GM12878 (cell line): Measurements from ENCODE around the gene NFS1. TPM values are rescaled to one million over a fixed set of nuclear protein-coding genes. Genes with fewer than 3 reads are reported as not detected.

ENCODE experiments used
- ATAC-seq: fragments of 200-7000 bp; cut with Tn5 transposase; 3 replicates; pipeline ENCODE4 v1.9.1; 2020; ENCODE audit warnings: mild to moderate bottlenecking, moderate library complexity
- BruUV-seq: library from RNA; stranded (reverse); fragments of 400-500 nt; replicated peaks from 2 replicates; lab custom pipeline; 2021; lab: Mats Ljungman, UMichigan
- CTCF ChIA-PET: fragments of 300-600 bp; sonication (Branson Sonifier 250); formaldehyde crosslinking; extraction: SDS; loops from one replicate; lab custom pipeline; 2021; ENCODE audit warnings: inconsistent platforms; lab: Yijun Ruan, JAX
- POLR2A ChIA-PET: fragments of 350-600 bp; formaldehyde crosslinking; extraction: SDS; loops from one replicate; lab custom pipeline; 2021; ENCODE audit warnings: inconsistent platforms; lab: Charles Lee
- RAD21 ChIA-PET: fragments of 300-600 bp; sonication (Branson Sonifier 250); formaldehyde crosslinking; loops from one replicate; lab custom pipeline; 2023; ENCODE audit warnings: antibody characterized with exemption; ENCODE audit not compliant: unreplicated experiment; lab: Charles Lee
- SMC1A ChIA-PET: fragments of 300-600 bp; sonication (Branson Sonifier 250); formaldehyde crosslinking; loops from one replicate; lab custom pipeline; 2023; ENCODE audit not compliant: unreplicated experiment, uncharacterized antibody; lab: Charles Lee
- DNase-seq: peaks from one replicate; pipeline ENCODE4 v3.0.0-alpha.2; 2011; ENCODE audit warnings: low read depth, low spot score
- FAIRE-seq: peaks from 3 replicates; lab custom pipeline; 2011; peaks lifted over from hg19 to GRCh38; lab: Jason Lieb, UNC
- H2AFZ ChIP-seq: 2 replicates; pipeline ENCODE4 v1.6.0; 2011; ENCODE audit warnings: low read depth, low read length, control low read depth; ENCODE audit not compliant: control insufficient read depth
- H3K27ac ChIP-seq: 2 replicates; pipeline ENCODE4 v1.5.1; 2011; ENCODE audit warnings: control low read depth; ENCODE audit not compliant: control insufficient read depth, insufficient read depth
- H3K27me3 ChIP-seq, 2 experiments: replicated peaks in 1 of 2; 2 replicates each; pipeline versions ENCODE4 v1.6.0 to v1.6.1; 2011; ENCODE audit warnings: low read length in 1 of 2; ENCODE audit not compliant: control insufficient read depth in 2 of 2, insufficient read depth in 2 of 2
- H3K36me3 ChIP-seq, 2 experiments: 2 replicates each; pipeline ENCODE4 v1.5.1; 2011; ENCODE audit warnings: low read length in 1 of 2; ENCODE audit not compliant: control insufficient read depth in 2 of 2, insufficient read depth in 2 of 2
- H3K4me1 ChIP-seq: 2 replicates; pipeline ENCODE4 v1.6.1; 2011; ENCODE audit warnings: mild to moderate bottlenecking, low read length, moderate library complexity, mixed read lengths; ENCODE audit not compliant: control insufficient read depth, insufficient read depth
- H3K4me2 ChIP-seq: 2 replicates; pipeline ENCODE4 v1.6.0; 2011; ENCODE audit warnings: control low read depth; ENCODE audit not compliant: control insufficient read depth, insufficient read depth
- H3K4me3 ChIP-seq: fragments of 200-600 bp; sonication (generic); 2 replicates; pipeline ENCODE4 v1.5.1; 2016
- H3K79me2 ChIP-seq: 2 replicates; pipeline ENCODE4 v1.6.0; 2011; ENCODE audit warnings: low read length; ENCODE audit not compliant: control insufficient read depth, insufficient read depth
- H3K9ac ChIP-seq: 2 replicates; pipeline ENCODE4 v1.8.0; 2011; ENCODE audit warnings: low read length, control low read depth, mixed read lengths; ENCODE audit not compliant: control insufficient read depth, insufficient read depth
- H3K9me3 ChIP-seq: replicated peaks from 3 replicates; pipeline ENCODE4 v1.5.1; 2011; ENCODE audit warnings: mild to moderate bottlenecking, low read length; ENCODE audit not compliant: control insufficient read depth, insufficient read depth
- H4K20me1 ChIP-seq: 2 replicates; pipeline ENCODE4 v1.6.0; 2011; ENCODE audit not compliant: control insufficient read depth, insufficient read depth
- BCL3 ChIP-seq: IDR thresholded peaks from 2 replicates; pipeline ENCODE4 v1.6.1; 2011; ENCODE audit warnings: borderline replicate concordance, low read depth, mild to moderate bottlenecking, moderate library complexity, low read length; ENCODE audit not compliant: insufficient read depth, poor library complexity, severe bottlenecking
- CBX3 ChIP-seq: fragments of 200-600 bp; sonication (generic); IDR thresholded peaks from 2 replicates; pipeline ENCODE4 v1.6.1; 2016; ENCODE audit warnings: low read depth, borderline replicate concordance
- CEBPB ChIP-seq, 2 experiments: fragments of 150-350 bp in 1 of 2; IDR thresholded peaks; 2 replicates each; pipeline ENCODE4 v1.6.1; 2012 to 2014; ENCODE audit warnings: low read depth in 2 of 2, low read length in 2 of 2, borderline replicate concordance in 1 of 2, inconsistent platforms in 1 of 2
- CEBPZ ChIP-seq: fragments of 150-350 bp; IDR thresholded peaks from 2 replicates; pipeline ENCODE4 v1.6.1; 2016; ENCODE audit warnings: low read depth, low read length
- CHD2 ChIP-seq: IDR thresholded peaks from 2 replicates; pipeline ENCODE4 v1.6.1; 2011; ENCODE audit warnings: low read depth, low read length, improper control_type of control experiment, borderline replicate concordance
- CREM ChIP-seq: IDR thresholded peaks from 2 replicates; pipeline ENCODE4 v1.6.1; 2014; ENCODE audit warnings: antibody characterized with exemption, low read depth
- ELK1 ChIP-seq: IDR thresholded peaks from 2 replicates; pipeline ENCODE4 v1.6.1; 2012; ENCODE audit warnings: low read depth, low read length, improper control_type of control experiment
- GABPA ChIP-seq: IDR thresholded peaks from 2 replicates; pipeline ENCODE4 v1.6.1; 2014; ENCODE audit warnings: antibody characterized with exemption, low read depth, mild to moderate bottlenecking, inconsistent platforms
- KAT2A ChIP-seq: conservative IDR thresholded peaks from 2 replicates; pipeline ENCODE4 v1.6.1; 2011; ENCODE audit warnings: low read depth, low read length; ENCODE audit not compliant: control insufficient read depth
- PML ChIP-seq: IDR thresholded peaks from 2 replicates; pipeline ENCODE4 v1.6.1; 2012; ENCODE audit warnings: low read length, inconsistent platforms
- RELA ChIP-seq: fragments of 450-650 bp; IDR thresholded peaks from 2 replicates; pipeline ENCODE4 v1.8.0; 2014; ENCODE audit warnings: borderline replicate concordance; ENCODE audit not compliant: partially characterized antibody
- SMAD1 ChIP-seq: fragments of 450-650 bp; IDR thresholded peaks from 2 replicates; pipeline ENCODE4 v1.6.1; 2018; ENCODE audit warnings: mild to moderate bottlenecking, low read depth; ENCODE audit not compliant: partially characterized antibody
- USF2 ChIP-seq: IDR thresholded peaks from 2 replicates; pipeline ENCODE4 v1.6.1; 2011; ENCODE audit warnings: low read depth, low read length, improper control_type of control experiment, borderline replicate concordance
- ZNF217 ChIP-seq: fragments of 450-650 bp; IDR thresholded peaks from 2 replicates; pipeline ENCODE4 v1.6.1; 2017; ENCODE audit warnings: antibody characterized with exemption, mild to moderate bottlenecking
- ZNF274 ChIP-seq: IDR thresholded peaks from one replicate; pipeline ENCODE4 v1.8.0; 2011; ENCODE audit not compliant: insufficient read length, insufficient read depth
- whole genome bisulfite sequencing: methylation state at CpG from one replicate; pipeline ENCODE4 v1.1.6; 2016; ENCODE audit warnings: low lambda C conversion rate; ENCODE audit not compliant: insufficient replicate concordance, insufficient coverage; ENCODE audit errors: missing lambda C conversion rate; 5-methylcytosine and 5-hydroxymethylcytosine counted together
- in situ Hi-C: fragments of 300-500 bp; cut with MboI; formaldehyde crosslinking; loops from 9 replicates; pipeline ENCODE4 v1.14.3; 2018; ENCODE audit warnings: mixed read lengths
- intact Hi-C: fragments of 100-400 bp; cut with micrococcal nuclease; formaldehyde crosslinking; loops from one replicate; pipeline ENCODE4 v1.14.2; 2022; ENCODE audit not compliant: unreplicated experiment
- polyA plus RNA-seq, 11 experiments: library from polyadenylated mRNA; depleted of rRNA in 4 of 11; unstranded in 6 of 11; stranded (reverse) in 5 of 11; fragments of >200 nt; fragmentation: Nextera tagmentation in 4 of 11; fragmentation: Illumina TruSeq in 1 of 11; extraction: Ambion mirVana in 4 of 11; extraction: Trizol in 1 of 11; gene quantifications; 1 replicate in 1 of 11; 2 replicates in 10 of 11; pipeline versions ENCODE4 v1.2.1 to v1.2.3, GENCODE V29; 2011 to 2016; ENCODE audit warnings: inconsistent platforms in 2 of 11, missing spikeins in 2 of 11, low read depth in 1 of 11
- total RNA-seq, 4 experiments: library from RNA; depleted of rRNA in 3 of 4; stranded (reverse); fragments of >200 nt in 3 of 4; fragmentation: Illumina TruSeq in 1 of 4; extraction: Trizol in 1 of 4; gene quantifications; 2 replicates each; pipeline versions ENCODE4 v1.2.1 to v1.2.3, GENCODE V29; 2013 to 2021
- TF ChIP-seq, protein P1 (sequence below): fragments of 450-650 bp; conservative IDR thresholded peaks from 2 replicates; pipeline ENCODE4 v1.6.1; 2017; ENCODE audit warnings: mild to moderate bottlenecking, moderate library complexity

Gene NFS1
- total and polyA plus RNA-seq, 10 of the 15 experiments (the other 5 are each of a cell fraction or from before 2014, with no cell fraction given), result 9.2 to 74.1 (median 38.6) TPM

- in situ Hi-C loops (no loop called here), intact Hi-C loops (no loop called here)
- no peak overlapping the region for H3K4me2 ChIP-seq
- FAIRE-seq, result no peak
- H2AFZ ChIP-seq, result no peak overlapping the region
- DNase-seq, result no peak
- H3K27ac ChIP-seq, result no peak overlapping the region
- RAD21 ChIA-PET, result no interaction called here
- no peaks in the 10 kb centered on the region for H4K20me1 ChIP-seq
- no TSS peak for BruUV-seq
- H3K27me3 ChIP-seq, result no peaks in the 10 kb centered on the region
- no peak overlapping the region for H3K9ac ChIP-seq
- peaks cover 14 to 33% of the 10 kb centered on the region in 2 experiments for H3K36me3 ChIP-seq
- no peak overlapping the region for H3K4me3 ChIP-seq
- CTCF ChIA-PET, result no interaction called here
- ATAC-seq, result no peak
- WGBS, result 98% methylated on average over 8 of the region's 8 CpGs
- SMC1A ChIA-PET, result no interaction called here
- no peaks in the 10 kb centered on the region for H3K9me3 ChIP-seq
- no peaks in the 10 kb centered on the region for H3K4me1 ChIP-seq
- POLR2A ChIA-PET, result no interaction called here
- no peaks in the 10 kb centered on the region for H3K79me2 ChIP-seq
- no peak for TF ChIP-seq ZNF217
- TF ChIP-seq, protein P1, sequence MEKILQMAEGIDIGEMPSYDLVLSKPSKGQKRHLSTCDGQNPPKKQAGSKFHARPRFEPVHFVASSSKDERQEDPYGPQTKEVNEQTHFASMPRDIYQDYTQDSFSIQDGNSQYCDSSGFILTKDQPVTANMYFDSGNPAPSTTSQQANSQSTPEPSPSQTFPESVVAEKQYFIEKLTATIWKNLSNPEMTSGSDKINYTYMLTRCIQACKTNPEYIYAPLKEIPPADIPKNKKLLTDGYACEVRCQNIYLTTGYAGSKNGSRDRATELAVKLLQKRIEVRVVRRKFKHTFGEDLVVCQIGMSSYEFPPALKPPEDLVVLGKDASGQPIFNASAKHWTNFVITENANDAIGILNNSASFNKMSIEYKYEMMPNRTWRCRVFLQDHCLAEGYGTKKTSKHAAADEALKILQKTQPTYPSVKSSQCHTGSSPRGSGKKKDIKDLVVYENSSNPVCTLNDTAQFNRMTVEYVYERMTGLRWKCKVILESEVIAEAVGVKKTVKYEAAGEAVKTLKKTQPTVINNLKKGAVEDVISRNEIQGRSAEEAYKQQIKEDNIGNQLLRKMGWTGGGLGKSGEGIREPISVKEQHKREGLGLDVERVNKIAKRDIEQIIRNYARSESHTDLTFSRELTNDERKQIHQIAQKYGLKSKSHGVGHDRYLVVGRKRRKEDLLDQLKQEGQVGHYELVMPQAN, result no peak
- TF ChIP-seq ELK1, result no peak
- no peak for TF ChIP-seq CBX3
- TF ChIP-seq GABPA, result no peak
- no peak for TF ChIP-seq SMAD1
- TF ChIP-seq KAT2A, result no peak
- no peak for TF ChIP-seq USF2
- TF ChIP-seq BCL3, result no peak
- no peak for TF ChIP-seq CREM
- no peak for TF ChIP-seq PML
- no peak for TF ChIP-seq CEBPZ
- TF ChIP-seq ZNF274, result no peak
- TF ChIP-seq RELA, result no peak
- TF ChIP-seq CEBPB (IDR thresholded peaks at IDR 0.05; ENCODE audit: borderline replicate concordance in 1 of 2, low read depth in 2 of 2, low read length in 2 of 2), result no peak
- no peak for TF ChIP-seq CHD2
Observed at GRCh38 chr20:35627121-35627520, 72.0 kb downstream of the NFS1 start.
